Large intestine (tissue), 12 donors: Measurements from ENCODE around the gene TRIM41. TPM values are rescaled to one million over a fixed set of nuclear protein-coding genes. Genes with fewer than 3 reads are reported as not detected.
"Not testable (repeated sequence)": the region's sequence is repeated elsewhere in the genome, so short reads cannot be mapped to it uniquely, and the experiment has no call there.

Source experiments
- DNase-seq, 2 donors: peaks; one replicate each; pipeline versions ENCODE4 v3.0.0 to v3.0.0-alpha.2; 2013
- H3K27ac ChIP-seq: one replicate; pipeline ENCODE4 v1.5.1; 2013; ENCODE audit warnings: low read length
- H3K27me3 ChIP-seq: 2 replicates; pipeline ENCODE4 v1.6.1; 2013; ENCODE audit warnings: low read length; ENCODE audit not compliant: control insufficient read depth, insufficient read depth
- H3K36me3 ChIP-seq: 2 replicates; pipeline ENCODE4 v1.6.1; 2013; ENCODE audit warnings: low read length; ENCODE audit not compliant: control insufficient read depth, insufficient read depth
- H3K4me1 ChIP-seq: one replicate; pipeline ENCODE4 v1.6.1; 2013; ENCODE audit warnings: low read length; ENCODE audit not compliant: control insufficient read depth, insufficient read depth
- H3K4me3 ChIP-seq: one replicate; pipeline ENCODE4 v1.5.1; 2013; ENCODE audit warnings: low read length
- H3K9me3 ChIP-seq: one replicate; pipeline ENCODE4 v1.6.1; 2013; ENCODE audit warnings: mild to moderate bottlenecking, low read depth, low read length, moderate library complexity; ENCODE audit not compliant: control insufficient read depth
- WGBS: methylation state at CpG from one replicate; pipeline ENCODE4 v1.1.5; 2013; ENCODE audit warnings: low lambda C conversion rate; ENCODE audit not compliant: insufficient coverage; 5-methylcytosine and 5-hydroxymethylcytosine counted together
- long read RNA-seq, 11 donors: transcript quantifications; one replicate each; lab custom pipeline, GENCODE V29; 2026
- polyA plus RNA-seq: library from polyadenylated mRNA; unstranded; fragments of 120-200 nt; gene quantifications from one replicate; pipeline ENCODE4 v1.2.1, GENCODE V29; 2013

TRIM41 gene
- 22.4 TPM for polyA plus RNA-seq
- long read RNA-seq, donor 1, partial matches to known transcripts: 2,705 of 2,897 reads
- long read RNA-seq, donor 1, other reads (novel, unspliced or antisense): 192 of 2,897 reads
- long read RNA-seq, donor 2, full-length matches to known transcripts: 2 of 6,956 reads
- long read RNA-seq, donor 2, partial matches to known transcripts: 6,735 of 6,956 reads
- long read RNA-seq, donor 2, other reads (novel, unspliced or antisense): 219 of 6,956 reads
- long read RNA-seq, donor 3, partial matches to known transcripts: 7,657 of 8,167 reads
- long read RNA-seq, donor 3, other reads (novel, unspliced or antisense): 508 of 8,167 reads
- long read RNA-seq, donor 4, partial matches to known transcripts: 374 of 737 reads
- long read RNA-seq, donor 4, other reads (novel, unspliced or antisense): 363 of 737 reads
- long read RNA-seq, donor 5, partial matches to known transcripts: 2,526 of 2,566 reads
- long read RNA-seq, donor 5, other reads (novel, unspliced or antisense): 38 of 2,566 reads
- long read RNA-seq, donor 6, full-length matches to known transcripts: 2 of 5,982 reads
- long read RNA-seq, donor 6, partial matches to known transcripts: 5,809 of 5,982 reads
- long read RNA-seq, donor 6, other reads (novel, unspliced or antisense): 171 of 5,982 reads
- long read RNA-seq, donor 7, full-length matches to known transcripts: 2 of 2,071 reads
- long read RNA-seq, donor 7, partial matches to known transcripts: 1,975 of 2,071 reads
- long read RNA-seq, donor 7, other reads (novel, unspliced or antisense): 94 of 2,071 reads
- long read RNA-seq, donor 8, full-length matches to known transcripts: 3 of 5,963 reads
- long read RNA-seq, donor 8, partial matches to known transcripts: 5,812 of 5,963 reads
- long read RNA-seq, donor 8, other reads (novel, unspliced or antisense): 148 of 5,963 reads
- long read RNA-seq, donor 9, partial matches to known transcripts: 4,891 of 5,013 reads
- long read RNA-seq, donor 9, other reads (novel, unspliced or antisense): 121 of 5,013 reads
- long read RNA-seq, donor 10, full-length matches to known transcripts: 1 of 5,922 reads
- long read RNA-seq, donor 10, partial matches to known transcripts: 5,510 of 5,922 reads
- long read RNA-seq, donor 10, other reads (novel, unspliced or antisense): 411 of 5,922 reads
- long read RNA-seq, donor 11, full-length matches to known transcripts: 1 of 3,353 reads
- long read RNA-seq, donor 11, partial matches to known transcripts: 3,256 of 3,353 reads
- long read RNA-seq, donor 11, other reads (novel, unspliced or antisense): 96 of 3,353 reads

DNA sequence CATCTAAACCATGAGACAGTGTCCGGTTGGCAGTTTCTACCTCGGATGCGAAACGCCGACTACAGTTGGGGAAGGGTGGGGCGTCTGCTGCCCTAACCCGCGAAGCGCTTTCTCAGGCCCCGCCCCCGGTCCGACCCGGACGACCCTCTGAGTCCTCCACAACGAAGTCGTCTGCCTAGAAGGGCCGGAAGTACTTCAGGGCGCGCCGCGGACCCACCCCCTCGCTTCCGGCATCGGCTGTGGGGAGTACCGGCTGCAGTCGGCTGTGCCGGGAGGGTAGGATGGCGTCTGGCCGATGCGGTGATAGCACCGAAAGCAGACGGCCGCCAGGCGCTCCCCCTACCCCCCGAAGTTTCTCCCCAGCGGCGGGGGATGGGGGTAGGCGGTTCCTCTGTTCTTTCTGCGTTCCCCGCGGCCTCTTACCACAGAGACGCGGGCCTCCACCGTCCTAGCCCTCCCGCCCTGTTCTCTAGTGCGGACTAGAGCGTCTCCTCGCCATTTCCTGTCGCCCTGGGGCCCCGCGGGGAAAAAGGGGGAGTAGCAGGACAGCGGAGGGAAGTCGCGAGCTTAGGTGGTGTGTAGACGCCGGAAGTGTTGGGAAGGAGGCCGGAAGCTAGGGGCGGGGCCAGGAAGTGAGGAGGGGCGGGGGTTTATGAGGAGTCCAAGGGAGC is at the start of gene TRIM41:
TSS of gene TRIM41 (plus strand) at position 224 of the 671 bp plus-strand sequence. CDS start 719 bp downstream, outside the sequence.
- DNase-seq: peak; percentile 97 to 99
- Histone ChIP-seq H3K27me3 (peaks cover 17% of the 10 kb centered on the region), H3K27ac (peak within 1 kb of the TSS; percentile 92), H3K36me3 (no peaks in the 10 kb centered on the region), H3K9me3 (peaks cover 8% of the 10 kb centered on the region), H3K4me1 (peaks cover 3% of the 10 kb centered on the region), H3K4me3 (peak within 1 kb of the TSS; percentile 83)
- WGBS: no CpG with 5 or more reads among the region's 59 CpGs

DNA sequence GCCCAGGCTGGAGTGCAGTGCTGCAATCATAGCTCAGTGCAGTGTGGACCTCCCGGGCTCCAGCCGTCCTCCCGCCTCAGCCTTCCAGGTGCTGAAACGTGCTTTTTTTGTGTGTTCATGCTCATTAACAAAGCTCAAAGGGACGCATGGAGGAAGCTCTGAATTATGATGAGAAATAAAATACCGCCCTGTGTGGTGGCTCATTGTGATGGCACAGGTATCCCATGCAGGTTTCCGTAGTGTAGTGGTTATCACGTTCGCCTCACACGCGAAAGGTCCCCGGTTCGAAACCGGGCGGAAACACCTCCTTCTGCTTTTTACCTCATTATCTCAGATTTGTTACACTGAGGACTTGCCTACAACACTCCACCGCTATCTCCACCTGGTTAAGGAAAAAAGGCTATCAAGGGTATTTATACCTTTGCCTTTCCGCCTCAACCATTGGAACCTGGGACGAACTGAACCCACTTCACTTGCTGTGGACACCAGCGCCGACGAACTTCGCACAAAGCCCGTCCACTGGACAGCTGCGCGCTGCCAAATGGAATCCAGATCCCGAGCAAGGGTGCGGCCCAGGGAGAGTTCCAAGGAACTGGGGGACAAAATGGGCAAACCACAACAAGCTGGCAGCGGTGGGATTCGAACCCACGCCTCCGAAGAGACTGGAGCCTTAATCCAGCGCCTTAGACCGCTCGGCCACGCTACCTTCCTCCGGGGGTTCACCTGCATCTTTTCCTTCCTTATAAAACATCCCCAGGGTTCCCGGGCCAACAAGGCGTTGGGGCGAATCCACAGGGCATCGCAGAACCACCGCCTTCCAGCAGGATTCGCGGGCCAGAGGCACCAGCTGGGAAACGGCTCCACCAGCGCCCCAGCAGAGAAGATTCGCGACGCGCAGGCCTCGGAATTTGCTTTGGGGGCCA is 49.4 kb upstream of the TRIM41 start:
- DNase-seq: peak in 1 of 2 donors; percentile 37
- H3K4me1 ChIP-seq: peaks cover 6% of the 10 kb centered on the region
- H3K4me3 ChIP-seq: no peak overlapping the region
- H3K9me3 ChIP-seq: peaks cover 5% of the 10 kb centered on the region
- WGBS: no CpG with 5 or more reads among the region's 50 CpGs
- no peak overlapping the region for H3K27ac ChIP-seq
- H3K27me3 ChIP-seq: peaks cover 72% of the 10 kb centered on the region
- H3K36me3 ChIP-seq: no peaks in the 10 kb centered on the region

DNA sequence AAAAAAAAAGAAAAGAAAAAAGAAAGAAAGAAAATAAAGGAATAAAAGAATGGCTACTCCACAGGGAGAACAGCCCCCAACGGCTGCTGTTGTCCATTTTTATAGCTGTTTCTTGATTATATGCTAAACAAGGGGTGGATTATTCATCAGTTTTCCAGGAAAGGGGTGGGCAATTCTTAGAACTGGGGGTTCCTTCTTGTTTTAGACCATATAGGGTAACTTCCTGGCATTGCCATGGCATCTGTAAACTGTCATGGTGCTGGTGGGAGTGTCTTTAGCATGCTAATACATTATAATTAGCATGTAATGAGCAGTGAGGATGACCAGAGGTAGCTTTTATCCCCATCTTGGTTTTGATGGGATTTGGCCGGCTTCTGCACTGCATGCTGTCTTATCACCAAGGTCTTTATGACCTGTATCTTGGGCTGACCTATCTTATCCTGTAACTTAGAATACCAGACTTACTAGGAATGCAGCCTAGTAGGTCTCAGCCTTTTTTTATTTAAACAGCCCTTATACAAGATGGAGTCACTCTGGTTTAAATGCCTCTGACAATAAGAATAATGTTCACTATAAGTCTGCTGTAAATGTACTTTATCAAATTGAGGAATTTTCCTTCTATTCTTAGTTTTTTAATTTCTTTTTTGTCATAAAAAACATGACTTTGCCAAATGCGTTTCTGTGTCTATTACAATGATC is 46.7 kb upstream of the TRIM41 start:
- H3K27ac ChIP-seq: no peak overlapping the region
- H3K4me1 ChIP-seq: peaks cover 6% of the 10 kb centered on the region
- 47% methylated on average over 2 of the region's 3 CpGs for WGBS
- no peak overlapping the region for H3K4me3 ChIP-seq
- H3K27me3 ChIP-seq: peaks cover 51% of the 10 kb centered on the region
- DNase-seq: no peak
- no peaks in the 10 kb centered on the region for H3K9me3 ChIP-seq
- H3K36me3 ChIP-seq: no peaks in the 10 kb centered on the region

DNA sequence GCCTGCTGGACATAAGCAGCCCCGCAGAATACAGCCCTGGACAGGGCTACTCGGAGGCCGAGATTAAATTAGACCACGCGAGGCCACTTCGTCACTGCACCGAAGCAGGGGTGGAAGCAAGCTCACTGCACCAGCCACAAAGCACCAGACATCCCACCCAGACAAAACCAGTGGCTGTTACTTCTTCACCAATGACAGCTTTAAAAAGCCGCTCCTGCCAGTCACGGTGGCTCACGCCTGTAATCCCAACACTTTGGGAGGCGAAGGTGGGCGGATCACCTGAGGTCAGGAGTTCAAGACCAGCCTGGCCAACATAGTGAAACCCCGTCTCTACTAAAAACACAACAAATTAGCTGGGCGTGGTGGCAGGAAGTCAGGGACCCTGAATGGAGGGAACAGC is 45.5 kb upstream of the TRIM41 start:
- peaks cover 44% of the 10 kb centered on the region for H3K27me3 ChIP-seq
- not testable (repeated sequence) for DNase-seq, H3K4me3 ChIP-seq, H3K27ac ChIP-seq, H3K36me3 ChIP-seq, H3K4me1 ChIP-seq, H3K9me3 ChIP-seq
- WGBS: no CpG with 5 or more reads among the region's 14 CpGs

DNA sequence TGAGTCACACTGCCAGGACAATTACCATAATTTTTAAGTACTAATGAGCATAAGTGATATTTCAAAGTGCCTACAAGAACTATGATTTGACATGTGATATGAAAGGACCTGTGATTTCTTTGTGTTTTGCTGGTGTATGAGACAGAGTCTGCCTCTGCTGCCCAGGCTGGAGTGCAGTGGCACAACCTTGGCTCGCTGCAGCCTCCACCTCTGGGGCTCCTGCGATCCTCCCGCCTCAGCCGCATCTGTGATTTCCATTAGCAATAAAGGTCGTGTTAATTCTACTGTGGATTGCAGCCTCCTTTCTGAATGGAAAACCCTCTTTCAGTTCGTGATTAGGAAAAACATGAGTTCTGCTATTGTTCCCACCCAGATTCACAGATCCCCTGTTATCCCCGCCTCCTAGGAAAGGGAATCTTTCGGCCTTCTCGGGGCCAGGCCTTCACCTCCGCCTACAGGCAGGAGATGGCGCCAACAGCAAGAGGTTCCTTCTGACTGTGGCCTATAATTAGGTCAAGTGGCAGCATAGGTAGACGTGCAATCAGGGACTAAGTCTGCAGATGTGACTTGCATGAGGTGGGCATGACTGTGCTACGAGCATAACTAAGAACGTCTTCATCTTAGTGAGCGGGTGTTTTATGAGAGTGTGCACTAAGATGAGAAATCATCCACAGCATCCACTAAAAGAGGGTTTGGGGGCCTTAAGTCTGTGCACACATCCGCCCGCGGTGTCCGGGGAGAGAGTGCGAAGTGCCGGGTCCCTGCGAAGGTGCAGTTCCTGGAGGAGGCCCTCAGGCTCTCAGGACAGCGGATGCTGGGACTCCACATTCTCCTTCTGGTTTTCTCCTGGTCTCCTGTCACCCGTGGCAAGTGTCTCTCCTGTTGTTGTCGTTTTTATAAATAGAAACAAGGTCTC is 41.2 kb upstream of the TRIM41 start:
- H3K27ac ChIP-seq: no peak overlapping the region
- WGBS: 10% methylated on average over 2 of the region's 25 CpGs
- peak; percentile 60 to 62 for DNase-seq

DNA sequence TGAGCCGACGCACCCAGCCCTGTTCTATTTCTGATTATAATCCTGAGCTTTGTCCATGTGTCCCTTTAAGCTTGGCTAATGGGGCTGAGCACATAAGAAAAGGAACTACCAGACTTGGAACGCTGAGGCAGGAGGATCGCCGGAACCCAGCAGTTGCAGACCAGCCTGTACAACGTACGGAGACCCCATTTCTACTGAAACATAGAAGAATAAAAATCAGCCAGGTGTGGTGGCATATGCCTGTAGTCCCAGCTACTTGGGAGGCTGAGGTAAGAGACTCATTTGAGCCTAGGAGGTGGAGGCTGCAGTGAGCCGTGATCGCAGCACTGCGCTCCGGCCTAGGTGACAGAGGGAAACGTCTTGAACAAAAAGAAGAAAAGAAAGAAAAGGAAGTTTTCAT is 40.4 kb upstream of the TRIM41 start:
- no peak overlapping the region for H3K4me3 ChIP-seq

More for the DNA sequence above, 41.2 kb upstream of the TRIM41 start:
- H3K4me3 ChIP-seq: no peak overlapping the region
- no peaks in the 10 kb centered on the region for H3K36me3 ChIP-seq
- peaks cover 21% of the 10 kb centered on the region for H3K27me3 ChIP-seq
- H3K4me1 ChIP-seq: peaks cover 2% of the 10 kb centered on the region
- H3K9me3 ChIP-seq: no peaks in the 10 kb centered on the region

DNA sequence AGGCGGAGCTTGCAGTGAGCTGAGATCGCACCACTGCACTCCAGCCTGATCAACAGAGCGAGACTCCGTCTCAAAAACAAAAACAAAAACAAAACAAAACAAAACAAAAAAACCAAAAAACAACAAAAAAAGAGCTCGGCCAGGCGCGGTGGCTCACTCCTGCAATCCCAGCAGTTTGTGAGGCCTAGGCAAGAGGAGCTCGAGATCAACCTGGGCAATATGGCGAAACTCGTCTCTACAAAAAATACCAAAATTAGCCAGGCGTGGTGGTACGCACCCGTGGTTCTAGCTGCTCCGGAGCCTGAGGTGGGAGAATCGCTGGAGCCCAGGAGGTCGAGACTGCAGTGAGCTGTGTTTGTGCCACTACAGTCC is 38.2 kb upstream of the TRIM41 start:
- H3K27ac ChIP-seq: no peak overlapping the region
- H3K27me3 ChIP-seq: peaks cover 15% of the 10 kb centered on the region
- WGBS: 78% methylated on average over 5 of the region's 16 CpGs
- no peaks in the 10 kb centered on the region for H3K36me3 ChIP-seq
- no peak overlapping the region for H3K4me3 ChIP-seq
- no peak for DNase-seq
- H3K4me1 ChIP-seq: peaks cover 2% of the 10 kb centered on the region
- no peaks in the 10 kb centered on the region for H3K9me3 ChIP-seq

More for the DNA sequence above, 40.4 kb upstream of the TRIM41 start:
- no CpG with 5 or more reads among the region's 12 CpGs for whole genome bisulfite sequencing
- Histone ChIP-seq H3K4me1 (peaks cover 2% of the 10 kb centered on the region), H3K36me3 (no peaks in the 10 kb centered on the region), H3K27me3 (peaks cover 15% of the 10 kb centered on the region), H3K27ac (no peak overlapping the region), H3K9me3 (no peaks in the 10 kb centered on the region)
- no peak for DNase-seq

DNA sequence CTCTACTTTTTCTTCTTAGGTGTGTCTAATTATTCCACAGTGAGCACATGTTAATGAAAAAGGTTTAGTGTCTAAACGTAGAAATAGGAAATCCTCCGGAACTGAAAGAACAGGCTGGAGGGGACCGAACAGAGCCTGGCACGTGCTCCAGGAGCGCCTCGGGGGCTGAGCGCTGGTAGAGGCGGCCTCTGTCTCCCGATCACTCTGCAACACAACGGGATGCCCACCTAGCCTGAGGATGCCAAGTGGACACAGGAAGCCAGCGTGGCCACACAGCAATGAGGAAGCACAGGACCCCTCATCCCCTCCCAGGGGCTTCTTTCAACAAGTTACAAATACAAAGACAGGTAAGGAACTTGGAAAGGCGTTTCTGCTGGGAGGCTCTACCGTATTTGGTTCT is 37.5 kb upstream of the TRIM41 start:
- H3K27me3 ChIP-seq: peaks cover 14% of the 10 kb centered on the region
- no peak for DNase-seq
- no CpG with 5 or more reads among the region's 13 CpGs for WGBS
- no peak overlapping the region for H3K27ac ChIP-seq
- H3K4me3 ChIP-seq: no peak overlapping the region
- no peaks in the 10 kb centered on the region for H3K9me3 ChIP-seq
- no peaks in the 10 kb centered on the region for H3K36me3 ChIP-seq
- H3K4me1 ChIP-seq: peaks cover 2% of the 10 kb centered on the region
